DOHH2 (cell line): ENCODE measurements around the gene SGF29.

ENCODE experiments used
- EZH2phosphoT487 ChIP-seq: fragments of 200-600 bp; sonication (generic); IDR thresholded peaks from 2 replicates; pipeline ENCODE4 v1.6.1; 2017; ENCODE audit warnings: borderline replicate concordance, mild to moderate bottlenecking, antibody characterized with exemption, low read length, moderate library complexity, mixed read lengths
- TF ChIP-seq, protein P1 (sequence below): fragments of 200-600 bp; sonication (generic); IDR thresholded peaks from one replicate; pipeline ENCODE4 v1.5.1; 2014; ENCODE audit warnings: antibody characterized with exemption, mild to moderate bottlenecking, low read depth, low read length; ENCODE audit not compliant: poor library complexity, severe bottlenecking

DNA sequence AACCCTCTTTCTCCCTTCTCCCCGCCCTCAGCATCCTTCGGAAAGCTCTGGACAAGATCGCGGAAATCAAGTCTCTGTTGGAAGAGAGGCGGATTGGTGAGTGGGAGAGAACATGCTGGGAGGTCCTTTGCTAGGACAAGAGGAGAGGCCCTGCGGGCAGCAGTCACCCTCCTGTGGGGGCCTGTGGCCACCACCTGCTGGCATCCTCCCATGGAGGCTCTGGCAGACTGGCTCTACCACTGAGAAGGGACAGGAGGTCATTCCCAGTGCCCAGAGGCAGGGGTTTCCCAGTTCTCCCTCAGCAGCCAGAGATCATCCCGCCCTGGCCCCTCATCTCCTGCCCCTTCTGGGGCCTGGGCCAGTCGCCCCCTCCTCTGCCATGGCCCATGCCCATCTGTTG lies 35.3 kb downstream of the SGF29 start:
- TF ChIP-seq, protein P1, sequence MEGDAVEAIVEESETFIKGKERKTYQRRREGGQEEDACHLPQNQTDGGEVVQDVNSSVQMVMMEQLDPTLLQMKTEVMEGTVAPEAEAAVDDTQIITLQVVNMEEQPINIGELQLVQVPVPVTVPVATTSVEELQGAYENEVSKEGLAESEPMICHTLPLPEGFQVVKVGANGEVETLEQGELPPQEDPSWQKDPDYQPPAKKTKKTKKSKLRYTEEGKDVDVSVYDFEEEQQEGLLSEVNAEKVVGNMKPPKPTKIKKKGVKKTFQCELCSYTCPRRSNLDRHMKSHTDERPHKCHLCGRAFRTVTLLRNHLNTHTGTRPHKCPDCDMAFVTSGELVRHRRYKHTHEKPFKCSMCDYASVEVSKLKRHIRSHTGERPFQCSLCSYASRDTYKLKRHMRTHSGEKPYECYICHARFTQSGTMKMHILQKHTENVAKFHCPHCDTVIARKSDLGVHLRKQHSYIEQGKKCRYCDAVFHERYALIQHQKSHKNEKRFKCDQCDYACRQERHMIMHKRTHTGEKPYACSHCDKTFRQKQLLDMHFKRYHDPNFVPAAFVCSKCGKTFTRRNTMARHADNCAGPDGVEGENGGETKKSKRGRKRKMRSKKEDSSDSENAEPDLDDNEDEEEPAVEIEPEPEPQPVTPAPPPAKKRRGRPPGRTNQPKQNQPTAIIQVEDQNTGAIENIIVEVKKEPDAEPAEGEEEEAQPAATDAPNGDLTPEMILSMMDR = no peak
- no peak for TF ChIP-seq EZH2phosphoT487
